RWPE2 (cell line): ENCODE data around the gene WDR20.
"Not testable (repeated sequence)": the region's sequence is repeated elsewhere in the genome, so short reads cannot be mapped to it uniquely, and the experiment has no call there.

Experiments used
- ATAC-seq: fragments of 200-7000 bp; cut with Tn5 transposase; 3 replicates; pipeline ENCODE4 v1.9.1; 2021; ENCODE audit warnings: low read depth
- DNase-seq: peaks from one replicate; pipeline ENCODE4 v3.0.0-alpha.2; 2020; ENCODE audit warnings: low spot score
- H3K27ac ChIP-seq: fragments of 450-650 bp; 2 replicates; pipeline ENCODE4 v1.5.1; 2017; ENCODE audit warnings: mild to moderate bottlenecking; ENCODE audit not compliant: poor library complexity, severe bottlenecking
- H3K27me3 ChIP-seq: fragments of 250-450 bp; sonication (Bioruptor Pico); 2 replicates; pipeline ENCODE4 v1.5.1; 2021; ENCODE audit warnings: mild to moderate bottlenecking, moderate library complexity; ENCODE audit not compliant: insufficient read depth, poor library complexity, severe bottlenecking
- H3K36me3 ChIP-seq: fragments of 250-450 bp; sonication (Bioruptor Pico); 2 replicates; pipeline ENCODE4 v1.5.1; 2020; ENCODE audit warnings: low read depth, mild to moderate bottlenecking, moderate library complexity
- H3K4me1 ChIP-seq: fragments of 250-450 bp; sonication (Bioruptor Pico); 2 replicates; pipeline ENCODE4 v1.5.1; 2021; ENCODE audit warnings: mild to moderate bottlenecking, moderate library complexity; ENCODE audit not compliant: insufficient read depth, poor library complexity, severe bottlenecking
- H3K4me3 ChIP-seq: fragments of 250-450 bp; sonication (Bioruptor Pico); 2 replicates; pipeline ENCODE4 v1.5.1; 2021; ENCODE audit warnings: mild to moderate bottlenecking, moderate library complexity; ENCODE audit not compliant: severe bottlenecking
- H3K9me3 ChIP-seq: fragments of 250-450 bp; sonication (Bioruptor Pico); 2 replicates; pipeline ENCODE4 v1.5.1; 2021; ENCODE audit warnings: mild to moderate bottlenecking, moderate library complexity; ENCODE audit not compliant: severe bottlenecking
- TF ChIP-seq, protein P1 (sequence below): fragments of 450-650 bp; IDR thresholded peaks from one replicate; pipeline ENCODE4 v1.5.1; 2017; ENCODE audit warnings: mild to moderate bottlenecking, moderate library complexity; ENCODE audit not compliant: poor library complexity, severe bottlenecking

The WDR20 gene

DNA sequence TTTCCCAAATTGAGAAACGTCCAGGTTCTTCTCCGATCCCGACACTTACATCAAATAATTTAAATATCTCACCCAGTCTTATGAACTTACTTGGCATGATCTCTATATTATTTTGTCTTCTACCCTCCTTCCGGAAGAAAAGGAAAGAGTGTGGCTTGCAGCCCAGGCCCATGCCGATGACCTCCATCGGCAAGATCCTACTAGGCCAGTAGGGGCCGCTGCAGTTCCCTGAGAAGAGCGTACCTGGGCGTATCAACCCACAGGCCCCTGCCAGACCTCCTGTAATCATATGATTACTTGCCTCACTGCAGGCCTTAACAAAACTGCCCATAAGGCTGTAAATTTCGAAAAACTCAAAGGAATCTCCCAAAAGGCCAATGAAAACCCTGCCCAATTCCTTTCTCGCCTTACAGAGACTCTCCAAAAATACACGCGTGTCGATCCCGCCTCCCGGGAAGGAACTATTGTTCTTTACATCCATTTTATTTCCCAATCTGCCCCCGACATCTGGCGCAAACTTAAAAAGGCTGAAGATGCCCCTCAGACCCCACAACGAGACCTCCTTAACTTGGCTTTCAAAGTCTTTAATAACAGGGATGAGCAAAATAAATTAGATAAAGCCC, 95.7 kb downstream of the WDR20 start:
- ATAC-seq (peak; percentile 96), DNase-seq (no peak)
- Histone ChIP-seq H3K4me3 (no peak overlapping the region), H3K9me3 (no peaks in the 10 kb centered on the region), H3K4me1 (peaks cover 5% of the 10 kb centered on the region), H3K27ac (peak overlapping the region; percentile 9), H3K27me3 (no peaks in the 10 kb centered on the region), H3K36me3 (peaks cover 9% of the 10 kb centered on the region)
- TF ChIP-seq, protein P1, sequence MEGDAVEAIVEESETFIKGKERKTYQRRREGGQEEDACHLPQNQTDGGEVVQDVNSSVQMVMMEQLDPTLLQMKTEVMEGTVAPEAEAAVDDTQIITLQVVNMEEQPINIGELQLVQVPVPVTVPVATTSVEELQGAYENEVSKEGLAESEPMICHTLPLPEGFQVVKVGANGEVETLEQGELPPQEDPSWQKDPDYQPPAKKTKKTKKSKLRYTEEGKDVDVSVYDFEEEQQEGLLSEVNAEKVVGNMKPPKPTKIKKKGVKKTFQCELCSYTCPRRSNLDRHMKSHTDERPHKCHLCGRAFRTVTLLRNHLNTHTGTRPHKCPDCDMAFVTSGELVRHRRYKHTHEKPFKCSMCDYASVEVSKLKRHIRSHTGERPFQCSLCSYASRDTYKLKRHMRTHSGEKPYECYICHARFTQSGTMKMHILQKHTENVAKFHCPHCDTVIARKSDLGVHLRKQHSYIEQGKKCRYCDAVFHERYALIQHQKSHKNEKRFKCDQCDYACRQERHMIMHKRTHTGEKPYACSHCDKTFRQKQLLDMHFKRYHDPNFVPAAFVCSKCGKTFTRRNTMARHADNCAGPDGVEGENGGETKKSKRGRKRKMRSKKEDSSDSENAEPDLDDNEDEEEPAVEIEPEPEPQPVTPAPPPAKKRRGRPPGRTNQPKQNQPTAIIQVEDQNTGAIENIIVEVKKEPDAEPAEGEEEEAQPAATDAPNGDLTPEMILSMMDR = peak; percentile 98

DNA sequence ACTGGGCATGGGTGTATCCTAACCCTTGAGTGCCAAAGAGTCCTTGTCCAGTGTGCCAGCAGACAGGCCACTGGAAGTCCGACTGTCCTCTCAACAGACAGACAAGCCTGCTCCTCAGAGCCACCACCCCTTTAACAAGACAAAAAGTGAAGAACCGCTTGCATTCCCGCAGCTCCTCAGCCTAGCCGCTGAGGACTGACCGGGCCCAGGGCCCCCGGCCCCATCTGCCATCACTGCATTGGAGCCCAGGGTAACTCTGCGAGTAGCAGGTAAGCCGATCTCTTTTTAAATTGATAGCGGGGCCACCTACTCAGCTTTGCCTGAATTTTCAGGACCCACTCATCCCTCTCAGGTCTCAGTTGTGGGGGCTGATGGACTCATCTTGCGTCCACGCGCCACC, 96.3 kb downstream of the WDR20 start:
- Histone ChIP-seq H3K36me3 (peaks cover 9% of the 10 kb centered on the region), H3K4me3 (no peak overlapping the region), H3K27me3 (no peaks in the 10 kb centered on the region), H3K4me1 (peaks cover 5% of the 10 kb centered on the region), H3K9me3 (no peaks in the 10 kb centered on the region), H3K27ac (peak overlapping the region; percentile 9)
- ATAC-seq = no peak
- no peak for DNase-seq
- TF ChIP-seq, protein P1 = no peak

DNA sequence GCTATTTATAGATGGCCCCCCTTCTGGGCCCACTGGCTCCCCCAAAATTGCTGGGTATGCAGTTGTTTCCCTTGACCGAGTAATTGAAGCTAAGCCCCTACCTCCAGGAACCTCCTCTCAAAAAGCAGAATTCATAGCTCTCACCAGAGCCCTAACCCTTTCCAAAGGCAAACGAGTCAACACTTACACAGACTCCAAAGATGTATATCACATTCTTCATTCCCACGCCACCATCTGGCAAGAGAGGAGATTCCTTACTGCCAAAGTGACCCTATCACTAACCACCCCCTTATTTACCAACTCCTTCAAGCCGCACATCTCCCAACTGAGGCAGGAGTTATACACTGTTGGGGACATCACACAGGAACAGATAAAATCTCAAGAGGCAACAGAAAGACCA, 98.4 kb downstream of the WDR20 start:
- H3K4me1 ChIP-seq = peaks cover 5% of the 10 kb centered on the region
- no peaks in the 10 kb centered on the region for H3K9me3 ChIP-seq
- H3K36me3 ChIP-seq = peaks cover under 1% of the 10 kb centered on the region; the same call in 1 of the 2 replicates
- TF ChIP-seq, protein P1 = no peak
- H3K27ac ChIP-seq = no peak overlapping the region
- no peak overlapping the region for H3K4me3 ChIP-seq
- DNase-seq = no peak
- no peak for ATAC-seq
- H3K27me3 ChIP-seq = no peaks in the 10 kb centered on the region

DNA sequence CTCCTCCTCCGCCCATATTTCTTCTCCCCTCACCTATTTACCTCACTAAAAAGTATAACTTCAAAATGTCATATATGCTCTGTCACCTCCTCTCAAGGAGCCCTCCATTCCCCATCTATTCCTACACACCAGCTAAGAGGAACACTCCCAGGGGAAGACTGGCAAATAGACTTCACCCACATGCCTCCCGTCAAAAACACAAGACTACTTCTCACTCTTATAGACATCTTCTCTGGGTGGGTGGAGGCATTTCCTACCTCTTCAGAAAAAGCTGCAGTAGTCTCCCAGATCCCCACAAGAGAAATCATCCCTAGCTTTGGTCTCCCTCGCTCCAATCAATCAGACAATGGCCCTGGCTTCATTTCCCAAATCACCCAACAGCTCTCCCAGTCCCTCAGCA, 99.1 kb downstream of the WDR20 start:
- Histone ChIP-seq H3K9me3 (no peaks in the 10 kb centered on the region), H3K27ac (no peak overlapping the region), H3K4me1 (peaks cover 5% of the 10 kb centered on the region), H3K36me3 (no peaks in the 10 kb centered on the region; the same call in 1 of the 2 replicates), H3K4me3 (no peak overlapping the region), H3K27me3 (no peaks in the 10 kb centered on the region)
- TF ChIP-seq, protein P1 = no peak
- no peak for ATAC-seq
- DNase-seq = no peak

DNA sequence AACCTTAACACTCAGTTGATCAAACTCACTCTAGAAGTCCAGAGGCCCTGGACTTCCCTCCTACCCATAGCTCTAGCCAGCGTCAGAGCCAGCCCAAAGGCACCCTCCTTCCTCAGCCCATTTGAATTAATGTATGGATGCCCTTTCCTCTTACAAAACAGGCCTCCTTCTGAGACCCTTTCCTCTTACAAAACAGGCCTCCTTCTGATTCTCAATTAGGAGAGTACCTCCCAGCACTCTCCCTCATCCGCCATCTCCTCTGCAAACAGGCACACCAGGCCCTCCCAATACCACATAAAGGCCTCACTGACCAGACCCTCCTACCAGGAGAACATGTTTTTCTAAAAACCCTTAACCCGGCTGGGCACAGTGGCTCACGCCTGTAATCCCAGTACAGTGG, 99.5 kb downstream of the WDR20 start:
- Histone ChIP-seq H3K27me3 (no peaks in the 10 kb centered on the region), H3K36me3 (no peaks in the 10 kb centered on the region), H3K27ac (no peak overlapping the region), H3K4me1 (peaks cover 5% of the 10 kb centered on the region), H3K4me3 (no peak overlapping the region), H3K9me3 (no peaks in the 10 kb centered on the region)
- DNase-seq (no peak), ATAC-seq (no peak)
- TF ChIP-seq, protein P1 = no peak

DNA sequence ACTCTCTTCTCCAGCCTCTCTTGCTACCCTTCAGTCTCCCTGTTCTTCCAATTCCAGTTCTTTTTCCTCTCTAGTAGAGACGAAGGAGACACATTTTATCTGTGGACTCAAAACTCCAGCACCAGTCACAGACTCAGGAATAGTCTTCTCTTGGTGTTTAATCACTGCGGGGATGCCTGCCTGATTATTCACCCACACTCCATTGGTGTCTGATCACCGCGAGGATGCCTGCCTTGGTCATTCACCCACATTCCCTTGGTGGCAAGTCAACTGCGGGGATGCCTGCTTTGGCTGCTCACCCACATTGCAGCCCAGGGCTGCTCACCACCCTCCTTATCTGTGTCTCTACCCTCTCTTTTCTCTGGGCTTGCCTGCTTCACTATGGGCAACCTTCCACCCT, 100.8 kb downstream of the WDR20 start:
- not testable (repeated sequence) for H3K4me3 ChIP-seq, H3K27ac ChIP-seq, H3K36me3 ChIP-seq, DNase-seq, H3K9me3 ChIP-seq, H3K4me1 ChIP-seq, ATAC-seq, H3K27me3 ChIP-seq
